SK-N-SH (cell line): ENCODE data around the gene ZNF837. TPM values are rescaled to one million over a fixed set of nuclear protein-coding genes. Genes with fewer than 3 reads are reported as not detected.

Experiments
- CTCF ChIA-PET: fragments of 300-600, 350-600 bp; formaldehyde crosslinking; extraction: SDS; loops from one replicate; lab custom pipeline; 2021; lab: Yijun Ruan, JAX
- POLR2A ChIA-PET: fragments of 350-600 bp; sonication (Branson Sonifier 250); formaldehyde crosslinking; extraction: SDS; loops from one replicate; lab custom pipeline; 2020; ENCODE audit warnings: antibody characterized with exemption, inconsistent platforms; lab: Yijun Ruan, JAX
- DNase-seq: peaks from one replicate; pipeline ENCODE4 v3.0.0; 2012
- H2AFZ ChIP-seq: fragments of 200-600 bp; sonication (generic); 2 replicates; pipeline ENCODE4 v1.8.1; 2016; ENCODE audit warnings: antibody characterized with exemption, mild to moderate bottlenecking, low read depth
- H3F3A ChIP-seq: fragments of 200-600 bp; sonication (generic); replicated peaks from 2 replicates; pipeline ENCODE3; 2016; ENCODE audit warnings: antibody characterized with exemption, mild to moderate bottlenecking; ENCODE audit not compliant: insufficient read depth
- H3K27ac ChIP-seq, 2 experiments: fragments of 200-500 bp in 1 of 2; fragments of 200-600 bp in 1 of 2; sonication (Bioruptor generic) in 1 of 2; sonication (generic), shearing (Covaris generic) in 1 of 2; 2 replicates each; pipeline versions ENCODE4 v1.5.1 to v1.6.1; 2014 to 2016; ENCODE audit warnings: low read depth in 2 of 2, inconsistent platforms in 1 of 2, low read length in 1 of 2, mild to moderate bottlenecking in 1 of 2, mixed read lengths in 1 of 2
- H3K27me3 ChIP-seq: fragments of 200-600 bp; sonication (generic), shearing (Covaris generic); 2 replicates; pipeline ENCODE4 v1.6.1; 2016; ENCODE audit warnings: mixed run types; ENCODE audit not compliant: insufficient read depth
- H3K36me3 ChIP-seq, 2 experiments: fragments of 200-500 bp in 1 of 2; fragments of 200-600 bp in 1 of 2; sonication (Bioruptor generic) in 1 of 2; sonication (generic) in 1 of 2; replicated peaks in 1 of 2; 2 replicates each; pipeline versions ENCODE3 to v1.5.1; 2014 to 2016; ENCODE audit warnings: low read length in 1 of 2, mild to moderate bottlenecking in 1 of 2; ENCODE audit not compliant: insufficient read depth in 2 of 2, control insufficient read depth in 1 of 2
- H3K4me1 ChIP-seq, 2 experiments: fragments of 200-500 bp in 1 of 2; fragments of 200-600 bp in 1 of 2; sonication (Bioruptor generic) in 1 of 2; sonication (generic), shearing (Covaris generic) in 1 of 2; 2 replicates each; pipeline versions ENCODE4 v1.5.1 to v1.6.1; 2014 to 2016; ENCODE audit warnings: low read depth in 1 of 2, low read length in 1 of 2, mixed run types in 1 of 2; ENCODE audit not compliant: insufficient read depth in 2 of 2, control insufficient read depth in 1 of 2
- H3K4me2 ChIP-seq: fragments of 200-600 bp; sonication (generic), shearing (Covaris generic); 2 replicates; pipeline ENCODE4 v1.6.1; 2017; ENCODE audit warnings: mixed run types
- H3K4me3 ChIP-seq, 2 experiments: fragments of 200-500 bp in 1 of 2; fragments of 200-600 bp in 1 of 2; sonication (Bioruptor generic) in 1 of 2; sonication (generic), shearing (Covaris generic) in 1 of 2; 2 replicates each; pipeline versions ENCODE4 v1.5.1 to v1.8.1; 2014 to 2016; ENCODE audit warnings: low read depth in 2 of 2, inconsistent platforms in 1 of 2, low read length in 1 of 2, mild to moderate bottlenecking in 1 of 2, mixed read lengths in 1 of 2, moderate library complexity in 1 of 2
- H3K79me2 ChIP-seq: fragments of 200-600 bp; sonication (generic); 2 replicates; pipeline ENCODE4 v1.8.1; 2017; ENCODE audit warnings: mild to moderate bottlenecking; ENCODE audit not compliant: insufficient read depth
- H3K9ac ChIP-seq: fragments of 200-600 bp; sonication (generic); 2 replicates; pipeline ENCODE4 v1.6.1; 2017; ENCODE audit warnings: mixed run types
- H3K9me2 ChIP-seq: fragments of 200-600 bp; sonication (generic); 2 replicates; pipeline ENCODE4 v1.6.1; 2017; ENCODE audit warnings: mixed run types
- H3K9me3 ChIP-seq: fragments of 200-600 bp; sonication (generic); 2 replicates; pipeline ENCODE4 v1.6.1; 2017; ENCODE audit warnings: mixed run types, mild to moderate bottlenecking, moderate library complexity
- H4K20me1 ChIP-seq: fragments of 200-600 bp; sonication (generic); 2 replicates; pipeline ENCODE4 v1.6.1; 2017; ENCODE audit warnings: mild to moderate bottlenecking, mixed run types; ENCODE audit not compliant: insufficient read depth
- CHD2 ChIP-seq: fragments of 150-350 bp; IDR thresholded peaks from 2 replicates; pipeline ENCODE4 v1.6.1; 2018; ENCODE audit warnings: low read length; ENCODE audit not compliant: partially characterized antibody
- CTCF ChIP-seq: fragments of 200-600 bp; sonication (generic); IDR thresholded peaks from 2 replicates; pipeline ENCODE4 v1.6.1; 2017; ENCODE audit warnings: antibody characterized with exemption, mild to moderate bottlenecking, moderate library complexity
- FOXM1 ChIP-seq: IDR thresholded peaks from 2 replicates; pipeline ENCODE4 v1.4.0; 2012; ENCODE audit warnings: low read depth, mild to moderate bottlenecking
- MEF2A ChIP-seq: IDR thresholded peaks from 2 replicates; pipeline ENCODE4 v1.4.0; 2012; ENCODE audit warnings: low read depth, borderline replicate concordance
- NRF1 ChIP-seq: IDR thresholded peaks from 2 replicates; pipeline ENCODE4 v1.6.1; 2012; ENCODE audit warnings: low read depth, mild to moderate bottlenecking, low read length
- POLR2AphosphoS5 ChIP-seq: IDR thresholded peaks from 2 replicates; pipeline ENCODE4 v1.6.1; 2012; ENCODE audit warnings: low read depth, low read length
- RCOR1 ChIP-seq: fragments of 150-350 bp; IDR thresholded peaks from 2 replicates; pipeline ENCODE4 v1.6.1; 2017; ENCODE audit warnings: antibody characterized with exemption, low read length
- TCF12 ChIP-seq: IDR thresholded peaks from 2 replicates; pipeline ENCODE4 v1.4.0; 2012
- USF1 ChIP-seq: IDR thresholded peaks from 2 replicates; pipeline ENCODE4 v1.4.0; 2012; ENCODE audit warnings: low read depth, borderline replicate concordance
- USF2 ChIP-seq: fragments of 150-350 bp; IDR thresholded peaks from 2 replicates; pipeline ENCODE4 v1.6.1; 2017; ENCODE audit warnings: antibody characterized with exemption, low read length, low read depth, borderline replicate concordance
- WGBS: methylation state at CpG from one replicate; pipeline ENCODE4 v1.1.6; 2017; ENCODE audit warnings: low lambda C conversion rate; 5-methylcytosine and 5-hydroxymethylcytosine counted together
- polyA plus RNA-seq, 3 experiments: library from polyadenylated mRNA; depleted of rRNA; stranded (reverse); fragments of >200 nt; gene quantifications; 2 replicates each; pipeline ENCODE4 v1.2.3, GENCODE V29; 2012

ZNF837 gene
- polyA plus RNA-seq, 1 of the 3 experiments (the other 2 are of a cell fraction), result 1.6 TPM

- 83% methylated on average over 4 of the region's 4 CpGs for WGBS
- no peak overlapping the region for H3K27ac ChIP-seq
- no peaks in the 10 kb centered on the region for H3F3A ChIP-seq
- TF ChIP-seq POLR2AphosphoS5 (no peak), FOXM1 (no peak), USF2 (no peak), NRF1 (no peak), RCOR1 (no peak), CHD2 (no peak), USF1 (no peak), MEF2A (no peak)
- ChIA-PET POLR2A (interaction anchor here (1.4 kb wide), 1 partner anchor 11 kb away, joined by 8 read pairs; the partner anchor contains the start of gene ZNF497), CTCF (interaction anchor here (0.7 to 1.1 kb wide), 3 partner anchors 10 to 145 kb away, joined by 3 to 4 read pairs (median 3); no protein-coding TSS in a partner anchor)
- no peak overlapping the region for H3K9ac ChIP-seq
- H3K27me3 ChIP-seq, result no peaks in the 10 kb centered on the region
- no peaks in the 10 kb centered on the region for H4K20me1 ChIP-seq
- no peak overlapping the region for H3K4me3 ChIP-seq
- H2AFZ ChIP-seq, result no peak overlapping the region
- no peaks in the 10 kb centered on the region for H3K79me2 ChIP-seq
- H3K36me3 ChIP-seq, result no peaks in the 10 kb centered on the region
- no peak overlapping the region for H3K4me2 ChIP-seq
- H3K9me3 ChIP-seq, result no peaks in the 10 kb centered on the region
- H3K4me1 ChIP-seq, result peaks cover 0 to 1% of the 10 kb centered on the region in 2 experiments; a peak in 1 of 4 replicates
- DNase-seq, result no peak
- H3K9me2 ChIP-seq, result no peaks in the 10 kb centered on the region
These were observed 6.6 kb downstream of the ZNF837 start for GRCh38 chr19:58374200-58374599.

- WGBS, result 84% methylated on average over 14 of the region's 15 CpGs
- Histone ChIP-seq H3K9ac (no peak overlapping the region), H3K36me3 (no peaks in the 10 kb centered on the region), H3K9me3 (no peaks in the 10 kb centered on the region), H3F3A (no peaks in the 10 kb centered on the region), H2AFZ (no peak overlapping the region), H3K27ac (no peak overlapping the region), H3K27me3 (no peaks in the 10 kb centered on the region), H4K20me1 (no peaks in the 10 kb centered on the region), H3K9me2 (no peaks in the 10 kb centered on the region), H3K4me2 (no peak overlapping the region), H3K79me2 (no peaks in the 10 kb centered on the region), H3K4me1 (no peaks in the 10 kb centered on the region), H3K4me3 (no peak overlapping the region; a peak in 1 of 4 replicates)
- ChIA-PET CTCF (interaction anchor here (1.2 kb wide), 1 partner anchor 44 kb away, joined by 3 read pairs; no protein-coding TSS in a partner anchor), POLR2A (interaction anchor here (1.4 to 1.8 kb wide), 2 partner anchors 9 to 10 kb away, joined by 4 to 8 read pairs; partner anchors contain the start of gene ZNF497)
- no peak for DNase-seq
- no peak for TF ChIP-seq TCF12
- TF ChIP-seq CTCF, result peak; percentile 34; the same call in 1 of the 2 replicates
These were observed 8.3 kb downstream of the ZNF837 start for GRCh38 chr19:58372311-58373133.
